Spleen (tissue), 7 donors: ENCODE data around the gene PLEKHM3.

Experiments used
- CTCF ChIP-seq, 11 experiments: fragments of 200-600 bp in 7 of 11; fragments of 450-650 bp in 4 of 11; sonication (generic) in 4 of 11; IDR thresholded peaks in 8 of 11; conservative IDR thresholded peaks in 3 of 11; 1 replicate in 7 of 11; 2 replicates in 4 of 11; pipeline versions ENCODE4 v1.4.0 to v1.8.0; 2016 to 2021; ENCODE audit warnings: antibody characterized with exemption in 11 of 11, inconsistent platforms in 4 of 11, mild to moderate bottlenecking in 1 of 11
- POLR2A ChIP-seq, 3 donors: fragments of 450-650 bp; IDR thresholded peaks; one replicate each; pipeline ENCODE4 v1.5.1; 2017; ENCODE audit warnings: antibody characterized with exemption in 3 of 3, mild to moderate bottlenecking in 1 of 3
- POLR2AphosphoS5 ChIP-seq, 3 donors: sonication (generic); formaldehyde crosslinking; IDR thresholded peaks; one replicate each; pipeline ENCODE4 v1.5.1; 2017; ENCODE audit warnings: antibody characterized with exemption in 3 of 3
- donor health status: DM: no; HTN: no; CAD: no; lungs with moderate emphysema.
- donor health status: DM: no; HTN: no; CAD: no.
- donor health status: DM: no; HTN: no; CAD: no.

DNA sequence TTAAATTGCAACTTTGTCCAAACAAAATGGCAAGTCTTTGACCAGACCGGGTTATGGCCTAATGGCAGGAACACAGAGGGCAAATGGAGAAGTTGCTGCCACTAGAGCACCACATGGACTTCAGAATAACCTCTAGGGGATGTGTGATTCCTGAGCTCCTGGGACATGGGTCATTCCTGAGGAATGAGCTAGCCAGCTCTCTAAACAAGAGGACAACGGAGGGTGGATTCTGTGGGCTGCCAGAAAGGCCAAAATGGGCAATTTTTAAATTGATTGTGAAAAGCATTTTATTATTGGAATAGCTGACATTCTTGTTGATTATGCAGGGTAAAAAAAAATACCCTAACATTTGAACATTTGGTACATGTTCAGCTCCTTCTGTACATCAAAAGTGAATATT is 145.8 kb downstream of the PLEKHM3 start:
- no peak for TF ChIP-seq CTCF (IDR thresholded peaks at IDR 0.05 in 8 of 11, conservative IDR thresholded peaks at IDR 0.05 in 3 of 11)
- no peak for TF ChIP-seq POLR2AphosphoS5 (IDR thresholded peaks at IDR 0.05)
- no peak for TF ChIP-seq POLR2A (IDR thresholded peaks at IDR 0.05)
